Activated gamma-delta T cell treated with anti-CD3 and anti-CD28 coated beads, Interleukin-2, amount 50 U/mL, for 16 hours (primary cell): ENCODE results near the gene RAPGEF3.

Experiments
- DNase-seq: peaks from one replicate; pipeline ENCODE4 v3.0.0-alpha.2; 2020; ENCODE audit warnings: low read depth

The RAPGEF3 gene

GRCh38 chr12:47718531-47718930 lies 40.1 kb downstream of the RAPGEF3 start:
- no peak for DNase-seq

DNA sequence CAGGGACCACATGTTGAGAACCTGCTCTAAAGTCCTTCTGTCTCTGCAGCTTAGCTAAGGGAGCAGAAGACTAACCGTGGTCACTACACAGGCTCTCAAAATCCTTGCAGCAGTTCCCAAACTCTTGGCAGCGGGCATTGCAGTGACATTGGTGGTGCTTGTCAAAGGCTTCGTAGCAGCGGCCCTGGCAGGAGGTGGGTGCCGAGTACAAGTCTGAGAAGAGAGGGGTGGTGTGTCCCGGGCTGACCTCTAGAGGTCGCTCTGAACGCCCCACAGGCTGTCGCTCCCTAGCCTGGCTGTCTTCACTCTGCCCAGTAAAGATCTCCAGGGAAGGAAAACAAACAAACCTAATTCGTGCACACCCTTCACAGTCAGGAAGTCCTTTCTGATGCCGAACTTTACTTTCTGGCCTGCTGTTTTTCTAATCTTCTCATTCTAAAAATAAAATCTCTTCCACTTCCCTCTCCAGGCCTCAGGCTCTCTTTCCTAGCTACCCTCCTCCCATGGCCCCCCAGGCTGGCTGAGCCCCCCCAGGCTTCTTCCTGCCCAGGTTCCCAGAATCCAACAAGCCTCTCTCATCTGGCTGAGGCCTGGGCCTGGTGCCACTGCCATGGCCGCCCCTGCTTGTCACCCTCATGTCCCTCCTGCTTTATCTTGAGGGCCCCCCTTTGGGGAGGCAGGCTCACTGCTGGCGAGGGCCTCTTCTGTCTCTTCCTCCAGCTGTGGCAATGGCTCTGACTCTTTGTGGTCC lies 41.1 kb downstream of the RAPGEF3 start:
- DNase-seq: no peak

DNA sequence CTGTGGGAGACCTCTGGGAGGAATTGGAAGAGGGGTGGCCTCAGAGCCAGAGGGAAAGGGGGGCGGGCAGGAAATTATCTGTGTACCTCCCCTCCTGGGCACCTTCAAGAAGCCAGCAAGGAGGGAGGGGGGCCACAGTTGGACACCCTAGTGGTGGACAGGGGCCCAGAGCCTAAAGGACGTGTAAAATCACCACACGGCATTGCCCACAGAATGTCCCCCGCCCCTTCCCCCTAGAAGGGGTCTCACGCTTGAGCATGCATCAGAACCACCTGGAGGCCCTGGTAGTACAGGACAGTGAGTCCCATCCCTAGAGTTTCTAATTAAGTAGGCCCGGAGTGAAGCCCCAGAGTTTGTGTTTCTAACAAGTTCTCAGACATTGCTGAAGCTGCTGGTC lies 41.6 kb downstream of the RAPGEF3 start:
- no peak for DNase-seq

DNA sequence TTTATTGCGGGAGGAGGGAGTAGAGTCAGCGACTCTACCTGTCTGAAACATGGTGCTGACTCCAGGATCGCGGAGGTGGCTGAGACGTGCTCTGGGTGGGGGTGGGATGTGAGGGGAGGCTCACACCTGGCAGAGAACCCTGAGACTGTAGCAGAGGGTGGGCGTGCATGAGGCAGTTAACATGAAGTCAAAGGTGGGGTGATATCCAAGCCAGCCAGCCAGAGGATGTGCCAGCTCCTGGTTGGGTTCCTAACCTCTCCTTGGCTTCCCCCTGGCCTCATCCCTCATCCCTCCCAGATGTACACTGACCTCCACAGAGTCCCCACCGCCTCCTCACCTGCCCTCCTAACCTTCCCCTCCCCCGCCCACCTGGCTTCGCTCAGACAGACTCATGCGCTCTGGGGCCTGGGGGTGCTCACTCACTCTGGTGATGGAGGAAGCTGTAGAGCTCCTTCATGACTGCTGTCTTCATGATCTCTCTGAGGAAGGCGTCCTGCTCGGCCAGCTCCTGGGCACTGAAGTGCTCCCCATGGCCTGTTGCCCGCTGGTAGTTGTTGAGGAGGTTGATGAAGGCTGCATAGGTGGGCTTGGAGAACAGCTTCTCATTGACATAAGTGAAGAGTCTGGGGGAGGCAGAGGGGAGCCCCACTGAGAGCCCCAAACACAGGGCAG lies 42.7 kb downstream of the RAPGEF3 start:
- no peak for DNase-seq

DNA sequence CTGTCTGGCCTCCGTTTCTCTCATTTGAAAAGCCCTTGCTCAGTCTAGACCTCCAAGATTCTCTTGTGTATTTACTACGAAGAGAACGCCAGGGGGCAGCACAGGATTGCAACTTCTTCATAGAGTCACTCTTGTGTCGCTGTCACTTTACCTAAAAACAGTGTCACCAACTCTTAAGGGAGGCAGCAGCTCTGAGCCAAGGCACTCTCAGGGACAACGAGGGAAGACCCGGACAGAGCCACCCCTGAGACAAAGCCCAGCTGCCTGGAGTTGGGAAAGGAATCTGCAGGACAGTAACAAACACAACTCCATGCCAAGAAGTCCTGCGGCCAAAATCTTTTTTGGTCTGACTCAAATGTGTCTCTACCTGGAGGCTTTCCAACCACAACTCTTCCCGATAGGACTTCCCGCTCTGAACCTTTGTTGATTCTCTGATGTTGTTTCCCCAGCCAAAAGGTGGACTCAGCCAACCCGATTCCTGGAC lies 43.2 kb downstream of the RAPGEF3 start:
- peak; percentile 75 for DNase-seq

DNA sequence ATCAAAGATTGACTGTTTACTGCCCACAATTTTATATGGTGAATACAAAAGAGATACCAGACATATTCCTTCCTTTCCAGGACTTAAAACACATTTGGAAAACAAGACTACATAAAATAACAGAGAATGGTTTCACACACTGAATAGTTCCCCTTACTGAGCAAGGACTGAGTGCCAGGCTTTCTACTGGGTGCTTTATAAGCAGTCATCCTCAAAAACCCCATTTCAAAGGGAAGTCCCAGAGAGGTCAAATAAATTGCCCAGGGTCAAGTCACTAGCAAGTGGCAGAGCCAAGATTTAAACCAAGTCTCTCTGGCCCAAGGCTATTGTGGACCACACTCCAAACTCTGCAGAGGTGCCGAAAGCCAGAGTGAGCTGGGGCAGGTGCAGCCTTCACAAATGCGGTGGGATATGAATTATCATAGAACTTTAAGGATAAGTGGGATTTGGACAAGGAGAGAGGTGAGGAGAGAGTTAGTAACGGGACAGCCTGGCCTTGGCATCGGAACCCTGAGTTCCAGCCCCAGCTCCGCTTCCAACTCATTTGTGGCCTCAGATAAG lies 43.8 kb downstream of the RAPGEF3 start:
- no peak for DNase-seq

- DNase-seq: no peak
Measured at GRCh38 chr12:47712171-47712570, 46.5 kb downstream of the RAPGEF3 start.

GRCh38 chr12:47711448-47711847 lies 47.2 kb downstream of the RAPGEF3 start:
- DNase-seq: no peak

- DNase-seq: no peak
Measured at GRCh38 chr12:47710278-47710677, 48.4 kb downstream of the RAPGEF3 start.

DNA sequence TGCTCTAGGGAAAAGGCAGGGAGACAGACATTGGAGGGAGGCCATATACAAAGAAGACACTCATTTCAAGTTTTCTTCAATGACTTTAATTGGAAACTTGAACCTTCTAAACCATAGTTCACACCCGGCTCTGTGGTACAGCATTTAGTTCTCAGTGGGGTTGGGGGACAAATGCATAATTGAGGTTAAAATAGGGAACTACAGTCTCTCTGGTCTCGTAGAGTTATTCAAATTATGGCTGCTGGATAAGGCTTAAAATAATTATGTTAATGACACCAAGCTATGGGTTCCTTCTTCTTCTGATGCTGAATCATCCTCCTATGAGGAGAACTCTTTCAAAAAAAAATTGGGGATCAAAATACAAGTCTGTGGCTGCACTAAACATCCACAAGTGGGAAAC lies 49.0 kb downstream of the RAPGEF3 start:
- no peak for DNase-seq

- no peak for DNase-seq
Measured at GRCh38 chr12:47709237-47709636, 49.4 kb downstream of the RAPGEF3 start.

- DNase-seq: no peak
Measured at GRCh38 chr12:47707905-47708543, 50.7 kb downstream of the RAPGEF3 start.

DNA sequence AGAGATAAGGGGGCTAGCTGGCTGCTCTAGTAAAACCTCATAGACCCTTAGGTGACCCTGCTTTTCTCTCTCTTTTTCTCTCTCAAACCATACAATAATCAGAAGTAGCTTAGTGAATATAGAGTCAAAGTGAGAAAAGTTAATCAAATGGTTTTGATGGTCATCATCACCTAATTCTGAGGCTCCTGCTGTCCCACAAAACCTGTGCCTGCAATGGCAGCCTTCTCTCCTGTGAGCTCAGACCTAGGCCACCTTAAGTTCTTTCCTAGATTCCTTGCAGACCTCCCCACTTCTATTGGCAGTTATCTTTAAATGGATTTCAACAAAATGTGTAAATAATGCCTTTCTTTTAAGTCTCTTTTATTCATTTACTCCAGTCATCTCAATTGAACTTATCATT lies 51.3 kb downstream of the RAPGEF3 start:
- DNase-seq: no peak

DNA sequence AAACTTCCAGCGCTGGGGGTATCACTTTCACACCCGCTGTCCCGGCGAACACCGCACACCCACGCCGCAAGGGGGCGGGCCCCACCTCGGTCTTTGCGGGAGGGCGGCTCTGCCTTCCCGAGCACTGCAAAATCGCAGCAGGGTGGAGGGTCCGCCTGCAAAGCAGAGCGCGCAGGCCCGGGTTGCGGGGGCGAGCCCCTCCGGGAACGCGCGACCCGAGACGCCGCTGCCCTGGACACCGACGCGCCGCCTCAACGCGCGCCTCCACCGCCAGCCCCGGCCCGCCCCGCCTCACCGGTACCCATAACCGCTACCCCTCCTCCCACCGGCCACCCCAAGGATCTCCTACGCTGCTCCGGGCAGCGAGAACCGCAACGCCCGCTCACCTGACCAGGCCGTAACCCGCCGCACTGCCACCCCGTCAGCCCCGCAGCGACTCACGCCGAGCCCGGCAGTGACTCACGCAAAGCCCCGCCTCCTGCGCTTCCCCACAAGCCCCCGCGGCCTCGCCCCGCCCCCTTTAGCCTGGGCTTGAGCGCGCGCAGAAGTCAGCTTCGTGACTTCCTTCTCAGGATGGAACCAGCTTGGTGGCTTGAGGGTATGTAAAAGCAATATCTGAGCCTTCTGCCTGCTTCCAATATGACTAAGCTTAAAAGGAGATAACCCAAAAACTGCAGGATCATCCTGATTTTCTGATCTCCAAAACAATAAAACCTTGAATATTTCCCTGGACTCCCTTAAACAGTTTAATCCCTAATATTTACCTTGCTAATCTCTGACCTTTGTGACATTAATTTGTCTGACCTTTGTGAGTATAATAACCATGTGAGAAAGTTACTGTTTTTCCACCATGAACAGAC lies 52.9 kb downstream of the RAPGEF3 start, which contains the start of gene RPAP3:
Gene RPAP3, minus strand, starts transcription at position 465 of the 860 bp plus-strand sequence. CDS start 3,190 bp downstream, outside the sequence.
- DNase-seq: peak; percentile 95

- no peak for DNase-seq
Measured at GRCh38 chr12:47705229-47705565, 53.5 kb downstream of the RAPGEF3 start.

DNA sequence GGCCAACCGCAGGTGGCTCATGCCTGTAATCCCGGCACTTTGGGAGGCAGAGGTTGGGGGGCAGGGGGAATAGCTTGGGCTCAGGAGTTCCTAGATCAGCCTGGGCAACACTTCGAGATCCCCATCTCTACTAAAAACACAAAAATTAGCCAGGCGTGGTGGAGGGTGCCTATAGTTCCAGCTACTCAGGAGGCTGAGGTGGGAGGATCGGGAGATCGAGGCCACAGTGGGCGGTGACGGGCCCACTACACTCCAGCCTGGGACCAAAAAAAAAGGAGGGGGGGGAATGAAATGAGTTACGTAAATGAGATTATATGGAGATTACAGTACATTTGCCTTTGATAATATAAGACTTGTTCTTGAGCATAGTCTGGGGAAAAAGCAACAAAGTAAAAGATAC lies 54.0 kb downstream of the RAPGEF3 start:
- DNase-seq: no peak

DNA sequence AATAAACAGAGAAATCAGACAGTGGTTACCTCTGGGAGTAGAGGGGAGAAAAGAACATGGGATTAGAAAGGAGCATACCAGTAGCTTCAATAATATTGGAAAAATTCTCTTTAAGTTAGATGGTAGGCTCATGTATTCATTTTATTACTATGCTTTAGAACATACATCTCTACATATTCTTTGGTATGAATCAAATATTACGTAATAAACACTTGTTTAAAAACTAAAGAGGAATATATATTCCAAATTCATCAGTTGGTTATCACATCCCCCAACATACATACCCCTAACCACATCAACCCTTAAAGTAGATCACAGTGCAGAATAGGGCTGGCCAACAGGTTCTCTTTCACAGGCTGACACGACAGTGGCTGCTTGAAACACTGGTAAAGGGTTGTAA lies 58.4 kb downstream of the RAPGEF3 start:
- no peak for DNase-seq

GRCh38 chr12:47698631-47699030 lies 60.0 kb downstream of the RAPGEF3 start:
- no peak for DNase-seq

- no peak for DNase-seq
Measured at GRCh38 chr12:47698055-47698454, 60.6 kb downstream of the RAPGEF3 start.

- DNase-seq: no peak
Measured at GRCh38 chr12:47689215-47689614, 69.5 kb downstream of the RAPGEF3 start.

GRCh38 chr12:47687636-47688035 lies 71.0 kb downstream of the RAPGEF3 start:
- no peak for DNase-seq
